Activated CD4-positive, alpha-beta T cell treated with anti-CD3 and anti-CD28 coated beads, Interleukin-2, amount 50 U/mL, for 1 hour (primary cell): ENCODE data around the gene MRPS6.
A peak's percentile ranks its signal among the peaks of the same experiment; 100 is the strongest.

Experiments used
- DNase-seq: peaks from one replicate; pipeline ENCODE4 v3.0.0-alpha.2; 2020

Gene MRPS6

DNA sequence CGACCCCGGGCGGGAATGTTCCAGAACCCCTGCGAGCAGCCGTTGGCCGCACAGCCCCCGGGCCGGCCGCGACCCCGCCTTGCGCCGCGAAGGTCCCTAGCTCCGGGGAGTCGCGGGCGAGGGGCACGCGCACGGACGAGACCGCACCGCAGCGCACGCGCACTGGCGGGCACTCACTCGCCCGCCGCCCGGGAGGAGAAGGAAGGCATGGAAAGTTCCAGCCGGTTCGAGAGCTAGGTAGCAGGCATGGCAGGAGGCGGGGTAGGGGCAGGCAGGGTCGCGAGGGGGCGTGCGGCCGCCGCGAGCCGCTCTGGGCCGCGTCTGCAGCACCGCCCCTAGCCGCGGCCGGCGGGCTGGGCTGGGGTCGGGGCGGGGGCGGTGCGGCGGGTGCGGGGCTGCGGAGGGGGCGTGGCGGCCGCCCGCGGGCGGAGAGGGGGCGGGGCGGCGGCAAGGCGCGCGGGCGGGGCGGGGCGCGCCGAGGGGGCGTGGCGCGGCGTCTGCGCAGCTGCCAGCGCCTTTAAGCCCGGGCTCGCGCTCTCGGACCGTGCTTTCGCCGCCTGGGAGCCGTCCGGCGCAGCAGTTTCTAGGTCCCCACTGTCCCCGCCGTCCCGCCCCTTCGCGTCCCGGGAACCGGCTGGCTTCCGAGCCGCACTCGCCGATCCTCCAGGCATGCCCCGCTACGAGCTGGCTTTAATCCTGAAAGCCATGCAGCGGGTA is at the start of gene MRPS6, which contains the start of gene SLC5A3:
TSS of gene MRPS6 (plus strand) at position 547 of the 717 bp plus-strand sequence. CDS start at position 670, 123 bp downstream.
TSS of gene SLC5A3 (plus strand) at position 547 of the 717 bp plus-strand sequence. CDS start 21,621 bp downstream, outside the sequence.
- DNase-seq, result peak; percentile 62

- DNase-seq, result no peak
Measured at GRCh38 chr21:34023691-34024373, 49.5 kb upstream of the MRPS6 start.

- no peak for DNase-seq
Measured at GRCh38 chr21:34024374-34024693, 49.0 kb upstream of the MRPS6 start.

- no peak for DNase-seq
Measured at GRCh38 chr21:34027721-34028461, 45.5 kb upstream of the MRPS6 start.

- DNase-seq, result no peak
Measured at GRCh38 chr21:34029743-34030528, 43.4 kb upstream of the MRPS6 start.

DNA sequence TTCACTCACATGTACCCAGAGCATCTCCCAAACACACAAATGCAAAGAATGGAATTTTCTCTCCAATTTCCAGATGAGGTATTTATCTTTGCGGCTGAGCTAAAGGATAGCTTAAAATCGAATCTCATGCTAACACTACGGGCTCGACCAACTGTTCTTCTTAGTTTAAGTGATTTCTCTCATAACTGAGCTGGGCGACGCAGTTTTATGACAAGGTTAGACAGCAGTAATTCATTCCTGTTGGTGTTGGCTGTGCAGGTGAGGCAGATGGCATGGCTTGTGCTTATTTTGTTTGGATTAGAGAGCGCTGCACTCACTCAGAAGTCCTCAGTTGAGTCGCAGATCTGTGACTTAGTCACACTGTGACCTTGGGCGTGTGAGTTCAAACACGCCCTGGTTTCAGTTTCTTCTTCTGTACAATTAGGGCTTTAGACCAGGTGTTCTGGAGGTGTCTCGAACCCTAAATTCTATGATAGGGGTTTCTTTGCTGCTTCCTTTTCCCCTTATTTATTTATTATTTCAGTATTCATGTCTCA is 41.5 kb upstream of the MRPS6 start:
- no peak for DNase-seq

GRCh38 chr21:34034369-34035014 is 38.9 kb upstream of the MRPS6 start:
- no peak for DNase-seq

DNA sequence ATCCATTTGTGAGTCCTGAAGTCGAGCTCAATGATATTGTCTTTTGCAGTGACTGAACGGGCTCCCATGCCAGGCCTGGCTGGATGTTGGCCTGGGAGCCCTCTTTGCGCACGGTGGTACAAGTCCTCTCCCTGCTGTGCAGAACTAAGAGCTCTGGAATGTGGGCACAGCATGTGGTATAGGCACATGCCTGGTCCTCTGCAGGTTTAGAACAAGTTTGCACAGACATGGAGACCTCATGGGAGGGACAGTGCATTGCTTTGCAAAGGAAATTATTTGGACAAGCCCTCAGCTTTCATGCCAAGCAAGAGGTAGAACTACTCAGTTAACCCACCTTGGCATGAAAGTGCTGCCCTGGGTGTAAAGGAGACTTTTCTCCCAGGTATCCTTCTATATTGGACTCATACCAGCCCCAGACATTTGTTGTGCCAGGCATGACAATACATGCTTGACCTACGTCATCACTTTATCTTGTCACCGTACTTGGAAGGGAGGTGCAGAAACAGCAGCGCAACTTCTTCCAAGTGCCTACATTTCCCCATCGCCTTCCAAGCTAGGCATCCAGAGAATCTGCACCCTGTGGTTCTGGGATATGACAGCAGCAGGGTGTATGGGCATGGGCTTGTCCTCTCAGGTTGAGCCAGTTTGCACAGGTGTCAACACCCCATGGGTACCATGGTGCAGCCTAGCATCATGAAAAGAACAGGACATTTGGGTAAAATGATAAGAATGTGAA is 37.6 kb upstream of the MRPS6 start:
- no peak for DNase-seq

DNA sequence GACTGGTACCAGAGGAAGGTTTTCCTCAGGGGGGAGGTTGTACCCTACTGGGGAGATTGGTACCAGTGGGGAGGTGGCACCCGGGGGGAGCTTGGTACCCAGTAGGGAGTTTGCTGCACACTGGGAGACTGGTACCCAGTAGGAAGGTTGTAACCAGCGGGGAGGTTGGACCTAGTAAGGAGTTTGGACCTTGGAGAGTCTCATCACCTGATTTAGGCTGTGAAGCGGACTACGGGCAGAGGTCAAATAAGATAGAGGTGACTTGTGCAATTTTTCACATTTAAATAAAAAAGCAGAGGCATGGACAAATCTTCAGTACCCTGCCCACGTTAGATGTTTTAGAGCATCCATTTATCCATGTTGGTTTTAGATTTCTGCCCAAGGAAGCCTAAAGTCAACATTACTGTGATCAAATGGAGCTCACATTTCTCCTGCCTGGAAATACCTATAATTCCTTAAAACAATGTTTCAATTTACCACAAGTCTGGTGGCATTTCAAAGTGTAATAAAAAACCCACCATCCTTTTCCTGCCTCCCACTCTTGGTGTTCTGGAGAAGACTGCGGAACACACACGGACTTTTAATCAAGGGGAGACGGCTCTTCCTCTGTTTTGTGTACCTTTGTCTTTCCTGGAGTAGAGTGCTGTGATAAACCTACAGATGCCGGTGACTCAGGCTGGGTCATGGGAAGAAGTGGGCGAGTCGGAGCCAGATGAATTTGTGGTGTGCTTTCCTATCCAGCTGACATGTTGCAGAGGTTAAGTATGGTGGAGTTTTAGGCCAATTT is 36.2 kb upstream of the MRPS6 start:
- no peak for DNase-seq

DNA sequence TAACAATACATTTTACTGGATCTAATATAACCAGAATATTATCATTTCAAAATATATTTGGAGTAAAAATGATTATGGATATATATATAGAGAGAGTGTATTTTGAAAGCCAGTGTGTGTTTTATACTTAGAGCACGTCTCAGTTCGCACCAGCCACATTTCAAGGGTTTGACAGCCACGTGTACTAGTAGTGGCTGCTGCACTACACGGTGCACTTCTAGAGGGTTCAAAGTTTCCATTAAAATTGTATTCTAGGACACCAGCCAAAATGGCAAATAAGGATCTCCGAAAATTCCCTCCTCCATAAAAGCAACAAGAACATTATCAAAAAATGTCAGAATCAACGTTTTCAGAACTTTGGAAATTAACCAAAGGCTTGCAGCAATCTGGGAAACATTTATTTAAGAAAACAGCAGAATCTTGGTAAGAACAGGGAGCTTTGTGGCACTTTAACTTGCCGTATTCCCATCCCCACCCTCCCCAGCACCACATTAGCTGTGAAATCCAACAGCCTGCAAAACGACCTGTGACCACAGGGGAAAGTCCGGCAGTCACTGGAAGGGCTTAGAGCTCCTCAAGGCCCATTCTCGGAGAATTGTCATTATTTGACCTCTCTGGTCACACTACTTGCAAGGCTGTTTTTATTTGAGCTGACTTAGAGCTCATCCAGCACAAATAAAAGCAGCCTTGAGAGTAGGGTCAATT is 33.5 kb upstream of the MRPS6 start:
- no peak for DNase-seq

- DNase-seq, result no peak
Measured at GRCh38 chr21:34042735-34043134, 30.6 kb upstream of the MRPS6 start.

GRCh38 chr21:34043333-34043732 is 30.0 kb upstream of the MRPS6 start:
- DNase-seq, result no peak

- no peak for DNase-seq
Measured at GRCh38 chr21:34046917-34047316, 26.5 kb upstream of the MRPS6 start.

DNA sequence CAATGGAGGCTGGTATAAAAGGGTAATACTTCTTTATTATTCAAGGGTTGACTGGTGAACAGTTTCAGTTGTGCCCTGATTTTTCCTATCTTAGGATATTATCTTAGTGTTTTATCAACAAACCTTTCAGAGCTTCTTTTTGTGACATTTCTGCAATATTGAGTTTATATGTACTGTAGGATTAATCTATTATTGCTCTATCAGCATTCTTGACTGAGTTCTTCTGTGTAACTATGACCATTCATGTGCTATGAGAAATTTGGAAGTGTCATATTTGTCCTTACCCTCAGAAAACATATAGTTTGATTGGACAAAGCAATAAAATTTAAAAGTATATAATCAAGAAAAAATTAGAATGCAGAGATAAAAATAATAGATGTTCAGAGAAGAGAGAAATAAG is 25.5 kb upstream of the MRPS6 start:
- no peak for DNase-seq

DNA sequence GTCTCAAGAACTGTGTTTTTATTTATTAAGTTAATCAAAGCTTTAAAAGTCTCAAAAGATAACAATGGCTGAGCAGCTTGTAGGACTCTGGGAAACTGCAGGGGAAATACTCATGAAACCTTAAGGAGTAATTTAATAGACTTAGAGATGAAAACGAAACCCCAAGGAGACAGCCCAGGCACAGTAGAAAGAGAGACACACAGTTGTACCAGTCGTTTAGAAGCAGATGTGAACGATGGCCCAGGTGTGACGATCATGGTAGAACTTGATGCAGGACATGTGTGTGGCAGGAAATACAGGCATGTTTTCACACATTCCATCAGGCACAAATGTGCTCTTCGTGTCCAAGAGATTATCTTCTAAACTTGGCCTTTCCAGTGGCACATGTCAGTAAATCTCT is 21.2 kb upstream of the MRPS6 start:
- DNase-seq, result no peak

DNA sequence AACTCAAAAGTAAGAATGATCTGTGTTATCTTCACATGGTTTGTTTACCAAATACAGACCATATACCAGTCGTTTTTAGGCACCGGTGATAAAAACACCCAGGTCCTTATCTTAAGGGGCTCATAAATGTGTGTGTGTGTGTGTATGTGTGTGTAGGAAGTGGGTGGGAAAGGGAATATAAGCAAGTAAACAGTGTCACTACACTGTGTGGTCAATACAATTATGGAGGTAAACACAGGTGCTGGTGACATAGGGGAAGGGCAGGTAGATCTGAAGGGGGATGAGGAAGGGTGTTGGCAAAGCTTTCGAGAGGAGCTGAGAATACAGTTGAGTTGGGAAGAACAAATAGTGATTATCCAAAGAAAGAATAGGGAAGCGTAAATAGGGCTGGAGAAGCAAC is 19.1 kb upstream of the MRPS6 start:
- DNase-seq, result no peak

DNA sequence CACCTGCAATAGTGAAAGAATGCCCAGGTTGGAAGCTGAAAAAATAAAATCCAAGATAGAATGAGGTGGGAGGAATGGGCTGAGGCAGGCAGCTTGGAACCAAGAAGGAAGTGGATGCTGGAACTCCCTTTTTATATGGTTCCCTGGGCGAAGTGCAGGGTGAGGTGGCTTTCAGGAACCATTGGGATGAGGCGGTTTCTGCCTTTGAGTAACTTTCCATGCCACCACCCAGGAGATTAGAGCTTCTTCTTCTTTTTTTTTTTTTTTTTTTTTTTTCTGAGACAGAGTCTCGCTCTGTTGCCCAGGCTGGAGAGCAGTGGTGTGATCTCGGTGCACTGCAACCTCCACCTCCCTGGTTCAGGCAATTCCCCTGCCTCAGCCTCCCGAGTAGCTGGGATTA is 17.8 kb upstream of the MRPS6 start:
- DNase-seq, result no peak

DNA sequence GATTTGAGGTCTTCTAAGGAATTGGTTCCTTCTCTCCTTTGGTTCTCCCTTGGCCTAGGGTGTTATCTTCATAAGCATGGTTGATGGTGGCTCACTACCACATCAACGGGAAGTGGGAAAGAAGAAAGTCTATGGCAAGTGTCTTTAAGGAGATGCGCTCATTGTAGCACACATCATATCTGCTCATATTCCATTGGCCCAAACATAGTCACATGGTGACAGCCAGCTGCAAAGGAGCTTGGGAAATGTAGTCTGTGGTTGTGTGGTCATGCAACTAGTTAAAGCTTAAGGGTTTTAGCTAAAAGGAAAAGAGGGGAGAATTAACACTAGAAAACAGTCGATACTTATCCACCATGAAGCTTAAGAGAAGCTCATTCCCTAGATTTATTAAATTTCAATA is 11.4 kb upstream of the MRPS6 start:
- no peak for DNase-seq

DNA sequence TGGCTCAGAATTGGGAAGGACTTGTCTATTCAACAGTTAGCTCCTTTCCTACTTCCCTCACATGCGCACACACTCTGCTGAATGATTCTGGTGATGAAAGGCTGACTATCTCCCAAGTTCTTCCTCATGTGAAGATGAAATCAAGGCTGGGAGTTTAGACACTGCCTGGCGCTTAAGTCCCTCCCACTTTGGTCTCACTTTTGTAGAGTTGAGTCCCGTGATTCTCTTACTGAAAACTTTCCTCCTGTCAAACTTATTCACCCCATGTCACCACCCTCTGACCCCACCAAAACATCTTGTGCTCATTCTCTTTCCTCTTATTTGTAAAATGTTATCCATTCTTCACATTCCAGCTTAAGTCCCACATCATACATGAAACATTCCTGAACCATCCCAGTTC is 8.4 kb upstream of the MRPS6 start:
- no peak for DNase-seq

DNA sequence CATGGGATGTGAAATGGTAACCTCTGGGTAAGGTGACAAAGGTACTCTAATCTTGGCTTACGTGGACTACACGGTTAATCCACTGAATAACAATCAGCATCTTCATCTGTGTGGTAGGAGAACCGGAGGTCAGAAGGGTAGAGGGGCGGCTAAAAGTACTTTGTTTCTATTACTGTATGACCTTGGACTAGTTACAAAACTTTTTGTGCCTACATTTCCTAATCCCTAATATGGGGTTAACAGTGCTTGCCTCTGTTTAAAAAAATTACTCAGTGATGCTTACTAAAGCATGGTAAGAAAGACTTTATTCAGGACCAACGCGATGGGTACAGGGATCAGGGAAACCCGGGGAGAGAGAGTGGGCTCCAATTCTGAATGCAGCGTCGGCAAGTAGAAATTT is 1.7 kb upstream of the MRPS6 start:
- DNase-seq, result no peak
